Body of pancreas (tissue), 4 donors: ENCODE data around the gene ACOT7. TPM values are rescaled to one million over a fixed set of nuclear protein-coding genes. Genes with fewer than 3 reads are reported as not detected.

Experiments used
- ATAC-seq: fragments of 150-250 bp; one replicate; pipeline ENCODE4 v1.9.1; 2016
- DNase-seq, 4 donors: peaks; one replicate each; pipeline ENCODE4 v3.0.0-alpha.2; 2019
- H3K27ac ChIP-seq, 4 donors: fragments of 200-600 bp; sonication (generic); 1 replicate in 3 of 4; 2 replicates in 1 of 4; pipeline versions ENCODE4 v1.5.1 to v1.6.1; 2016 to 2019; ENCODE audit warnings: mild to moderate bottlenecking in 1 of 4, mixed read lengths in 1 of 4, moderate library complexity in 1 of 4
- H3K27me3 ChIP-seq, 2 donors: fragments of 200-600 bp; sonication (generic); one replicate each; pipeline ENCODE4 v1.6.0; 2016; ENCODE audit warnings: mild to moderate bottlenecking in 1 of 2
- H3K36me3 ChIP-seq, 2 donors: fragments of 200-600 bp; sonication (generic); replicated peaks in 1 of 2; 2 replicates each; pipeline ENCODE4 v1.5.1; 2016; ENCODE audit warnings: low read depth in 2 of 2; ENCODE audit not compliant: insufficient read depth in 1 of 2
- H3K4me1 ChIP-seq: fragments of 200-600 bp; sonication (generic); one replicate; pipeline ENCODE4 v1.6.0; 2016
- H3K4me3 ChIP-seq, 2 donors: fragments of 200-600 bp; sonication (generic); 1 replicate in 1 of 2; 2 replicates in 1 of 2; pipeline ENCODE4 v1.5.1; 2016 to 2019
- H3K9me3 ChIP-seq, 3 donors: fragments of 200-600 bp; sonication (generic); 1 replicate in 2 of 3; 2 replicates in 1 of 3; pipeline ENCODE4 v1.5.1; 2016
- CTCF ChIP-seq, 7 experiments: fragments of 450-650 bp in 4 of 7; fragments of 200-600 bp in 3 of 7; sonication (generic) in 3 of 7; IDR thresholded peaks; one replicate each; pipeline ENCODE4 v1.5.1; 2016 to 2019; ENCODE audit warnings: antibody characterized with exemption in 7 of 7
- POLR2A ChIP-seq, 3 donors: fragments of 450-650 bp; IDR thresholded peaks; one replicate each; pipeline ENCODE4 v1.6.1; 2016; ENCODE audit warnings: antibody characterized with exemption in 3 of 3, mild to moderate bottlenecking in 2 of 3
- WGBS, 2 donors: methylation state at CpG; one replicate each; pipeline ENCODE4 v1.1.5; 2017; 5-methylcytosine and 5-hydroxymethylcytosine counted together
- intact Hi-C: fragments of 100-400 bp; cut with DNase I; formaldehyde crosslinking; loops from one replicate; pipeline ENCODE4 v1.15.1; 2023
- total RNA-seq, 2 donors: library from RNA; depleted of rRNA; stranded (reverse); fragments of >200 nt; gene quantifications; one replicate each; pipeline ENCODE4 v1.1.0, GENCODE V29; 2016

Gene ACOT7
- total RNA-seq, 2 donors from 2014 or later = 6.0 to 33.0 TPM

DNA sequence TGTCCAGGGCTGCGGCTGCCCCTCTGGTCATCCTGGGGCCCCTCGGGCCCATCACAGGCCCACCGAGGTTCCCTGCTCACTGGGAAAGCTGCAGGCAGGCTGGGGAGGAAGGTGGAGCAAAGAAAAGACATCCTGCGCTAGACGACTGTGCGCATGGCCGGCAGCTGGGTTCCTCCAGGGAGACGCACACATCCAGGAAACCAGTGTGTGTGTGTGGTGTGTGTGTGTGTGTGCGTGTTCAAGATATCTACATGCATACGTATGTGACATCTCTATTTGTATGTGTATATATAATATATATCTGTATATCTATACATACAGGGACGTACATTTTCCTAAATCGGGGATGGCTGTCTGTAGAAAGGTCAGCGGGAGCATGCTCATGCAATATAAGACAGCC is 63.7 kb downstream of the ACOT7 start:
- no peak overlapping the region for H3K4me3 ChIP-seq
- H3K27ac ChIP-seq = no peak overlapping the region
- 75 to 88% methylated on average over 12 to 13 of the region's 13 CpGs for WGBS, 2 donors
- DNase-seq (no peak), ATAC-seq (no peak)
- H3K9me3 ChIP-seq = no peaks in the 10 kb centered on the region
- TF ChIP-seq POLR2A (IDR thresholded peaks at IDR 0.05) (no peak), CTCF (IDR thresholded peaks at IDR 0.05) (no peak)
- no peaks in the 10 kb centered on the region for H3K27me3 ChIP-seq
- intact Hi-C loops = no loop called here
- no peaks in the 10 kb centered on the region for H3K4me1 ChIP-seq
- no peaks in the 10 kb centered on the region for H3K36me3 ChIP-seq

GRCh38 chr1:6329396-6329795 is 64.2 kb downstream of the ACOT7 start:
- no peak for TF ChIP-seq POLR2A (IDR thresholded peaks at IDR 0.05)
- no peak for TF ChIP-seq CTCF (IDR thresholded peaks at IDR 0.05)
- DNase-seq (no peak), ATAC-seq (no peak)
- no peaks in the 10 kb centered on the region for H3K27me3 ChIP-seq
- H3K9me3 ChIP-seq = no peaks in the 10 kb centered on the region
- H3K36me3 ChIP-seq = no peaks in the 10 kb centered on the region
- no peak overlapping the region for H3K27ac ChIP-seq
- WGBS, 2 donors = 76 to 88% methylated on average over 7 of the region's 7 CpGs
- no peak overlapping the region for H3K4me3 ChIP-seq
- intact Hi-C loops = no loop called here
- no peaks in the 10 kb centered on the region for H3K4me1 ChIP-seq

- TF ChIP-seq CTCF (IDR thresholded peaks at IDR 0.05) (no peak), POLR2A (IDR thresholded peaks at IDR 0.05) (no peak)
- Histone ChIP-seq H3K36me3 (no peaks in the 10 kb centered on the region), H3K4me3 (no peak overlapping the region), H3K4me1 (no peaks in the 10 kb centered on the region), H3K27ac (no peak overlapping the region), H3K9me3 (no peaks in the 10 kb centered on the region), H3K27me3 (no peaks in the 10 kb centered on the region)
- intact Hi-C loops = no loop called here
- WGBS, 2 donors = 87 to 89% methylated on average over 12 of the region's 12 CpGs
- ATAC-seq (no peak), DNase-seq (no peak)
Measured at GRCh38 chr1:6328696-6329095, 64.9 kb downstream of the ACOT7 start.

DNA sequence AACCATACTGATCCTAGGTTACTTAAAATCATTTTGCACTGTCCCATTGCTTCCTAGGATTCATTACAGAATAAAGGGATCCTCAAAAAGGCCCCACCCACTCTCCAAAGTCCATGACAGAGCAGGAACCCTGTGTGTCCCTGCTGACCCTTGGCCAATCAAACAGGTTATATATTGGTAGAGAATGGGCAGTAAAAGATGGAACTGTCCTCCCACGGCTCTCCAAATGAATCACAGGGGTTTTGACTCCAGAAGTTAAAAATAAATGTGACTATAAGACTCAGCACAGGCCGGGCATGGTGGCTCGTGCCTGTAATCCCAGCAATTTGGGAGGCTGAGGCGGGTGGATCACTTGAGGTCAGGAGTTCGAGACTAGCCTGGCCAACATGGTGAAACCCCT is 65.5 kb downstream of the ACOT7 start:
- DNase-seq (no peak), ATAC-seq (no peak)
- Histone ChIP-seq H3K36me3 (no peaks in the 10 kb centered on the region), H3K27me3 (no peaks in the 10 kb centered on the region), H3K27ac (no peak overlapping the region), H3K4me1 (no peaks in the 10 kb centered on the region), H3K4me3 (no peak overlapping the region), H3K9me3 (no peaks in the 10 kb centered on the region)
- intact Hi-C loops = no loop called here
- TF ChIP-seq POLR2A (IDR thresholded peaks at IDR 0.05) (no peak), CTCF (IDR thresholded peaks at IDR 0.05) (no peak)
- WGBS, 2 donors = 90 to 96% methylated on average over 5 of the region's 5 CpGs

DNA sequence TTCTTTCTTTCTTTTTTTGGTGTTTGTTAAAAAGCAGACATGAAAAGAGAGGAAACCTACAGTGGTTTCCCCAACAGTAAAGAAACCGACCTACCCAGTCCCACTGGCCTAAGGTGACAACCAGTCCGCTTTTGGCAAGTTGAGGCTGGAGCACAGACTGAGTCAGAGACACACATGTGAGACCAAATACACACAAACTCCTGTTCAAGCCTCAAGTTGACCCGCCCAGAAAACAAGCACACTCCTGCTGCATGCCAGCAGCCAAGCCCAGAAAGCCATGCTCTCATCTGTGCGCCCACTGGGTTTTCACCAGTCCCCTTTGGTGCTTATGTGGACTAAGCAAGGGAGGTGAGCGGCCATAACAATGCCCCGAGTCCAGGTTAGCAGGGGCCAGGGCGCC is 68.1 kb downstream of the ACOT7 start:
- Histone ChIP-seq H3K27ac (no peak overlapping the region), H3K4me3 (no peak overlapping the region), H3K9me3 (no peaks in the 10 kb centered on the region), H3K36me3 (no peaks in the 10 kb centered on the region), H3K27me3 (no peaks in the 10 kb centered on the region), H3K4me1 (no peaks in the 10 kb centered on the region)
- TF ChIP-seq POLR2A (IDR thresholded peaks at IDR 0.05) = no peak
- TF ChIP-seq CTCF (IDR thresholded peaks at IDR 0.05) = no peak
- ATAC-seq (no peak), DNase-seq (no peak)
- intact Hi-C loops = no loop called here
- 89 to 93% methylated on average over 5 to 7 of the region's 7 CpGs for WGBS, 2 donors
